ENCODE measurements around the gene ITGA8. TPM values are rescaled to one million over a fixed set of nuclear protein-coding genes. Genes with fewer than 3 reads are reported as not detected.

ITGA8 gene
- total RNA-seq, 1 donor from 2014 or later = not detected

- Mint-ChIP-seq H3K4me1 (no peaks in the 10 kb centered on the region), H3K9me3 (peaks cover 3% of the 10 kb centered on the region), H3K27me3 (peaks cover 2% of the 10 kb centered on the region), H3K27ac (no peak overlapping the region), H3K36me3 (ENCODE audit: low read depth) (no peaks in the 10 kb centered on the region), H3K4me3 (no peak overlapping the region)
- ATAC-seq (ENCODE audit: low read depth) (no peak), DNase-seq (no peak)
- intact Hi-C loops (cut with micrococcal nuclease) = no loop called here
- TF ChIP-seq CTCF (IDR thresholded peaks at IDR 0.05) = no peak
- ChIA-PET POLR2A (no interaction called here), CTCF (no interaction called here)
Measured at GRCh38 chr10:15516256-15517085, 203.3 kb downstream of the ITGA8 start.

- Mint-ChIP-seq H3K27me3 (no peaks in the 10 kb centered on the region), H3K27ac (no peak overlapping the region), H3K9me3 (peaks cover under 1% of the 10 kb centered on the region), H3K4me3 (no peak overlapping the region), H3K36me3 (ENCODE audit: low read depth) (no peaks in the 10 kb centered on the region), H3K4me1 (no peaks in the 10 kb centered on the region)
- ATAC-seq (ENCODE audit: low read depth) (no peak), DNase-seq (no peak)
- TF ChIP-seq CTCF (IDR thresholded peaks at IDR 0.05) = no peak
- intact Hi-C loops (cut with micrococcal nuclease) = no loop called here
- CTCF ChIA-PET = no interaction called here
- POLR2A ChIA-PET = no interaction called here
Measured at GRCh38 chr10:15515202-15515601, 204.5 kb downstream of the ITGA8 start.

GRCh38 chr10:15510963-15511362 lies 208.8 kb downstream of the ITGA8 start:
- Mint-ChIP-seq H3K4me1 (no peaks in the 10 kb centered on the region), H3K4me3 (no peak overlapping the region), H3K27me3 (peaks cover 9% of the 10 kb centered on the region), H3K36me3 (ENCODE audit: low read depth) (no peaks in the 10 kb centered on the region), H3K27ac (no peak overlapping the region), H3K9me3 (no peaks in the 10 kb centered on the region)
- POLR2A ChIA-PET = no interaction called here
- ATAC-seq (ENCODE audit: low read depth) = no peak
- intact Hi-C loops (cut with micrococcal nuclease) = no loop called here
- DNase-seq = no peak
- CTCF ChIA-PET = no interaction called here
- TF ChIP-seq CTCF (IDR thresholded peaks at IDR 0.05) = no peak

- intact Hi-C loops (cut with micrococcal nuclease) = no loop called here
- H3K9me3 Mint-ChIP-seq = no peaks in the 10 kb centered on the region
- ChIA-PET POLR2A (no interaction called here), CTCF (no interaction called here)
- ATAC-seq (ENCODE audit: low read depth) (no peak), DNase-seq (no peak)
- no peaks in the 10 kb centered on the region for H3K4me1 Mint-ChIP-seq
- no peak overlapping the region for H3K4me3 Mint-ChIP-seq
- no peak overlapping the region for H3K27ac Mint-ChIP-seq
- peaks cover 10% of the 10 kb centered on the region for H3K27me3 Mint-ChIP-seq
- TF ChIP-seq CTCF (IDR thresholded peaks at IDR 0.05) = no peak
- H3K36me3 Mint-ChIP-seq (ENCODE audit: low read depth) = no peaks in the 10 kb centered on the region
Measured at GRCh38 chr10:15505329-15505728, 214.4 kb downstream of the ITGA8 start.

GRCh38 chr10:15504101-15504840 lies 215.5 kb downstream of the ITGA8 start:
- intact Hi-C loops (cut with micrococcal nuclease) = no loop called here
- POLR2A ChIA-PET = no interaction called here
- no peaks in the 10 kb centered on the region for H3K9me3 Mint-ChIP-seq
- TF ChIP-seq CTCF (IDR thresholded peaks at IDR 0.05) = no peak
- no peaks in the 10 kb centered on the region for H3K36me3 Mint-ChIP-seq (ENCODE audit: low read depth)
- no peak overlapping the region for H3K4me3 Mint-ChIP-seq
- no peaks in the 10 kb centered on the region for H3K4me1 Mint-ChIP-seq
- DNase-seq (no peak), ATAC-seq (ENCODE audit: low read depth) (no peak)
- CTCF ChIA-PET = no interaction called here
- H3K27ac Mint-ChIP-seq = no peak overlapping the region
- peaks cover 10% of the 10 kb centered on the region for H3K27me3 Mint-ChIP-seq

Measured in activated B cell treated with CpG ODN at 0.5 μM for 24 hours (primary cell).